ENCODE results near the gene FAM184A. TPM values are rescaled to one million over a fixed set of nuclear protein-coding genes. Genes with fewer than 3 reads are reported as not detected.

The FAM184A gene
- total and polyA plus RNA-seq, 2 of the 13 experiments (the other 11 are each of a cell fraction or from before 2014, with no cell fraction given), result 7.0 to 18.0 TPM

DNA sequence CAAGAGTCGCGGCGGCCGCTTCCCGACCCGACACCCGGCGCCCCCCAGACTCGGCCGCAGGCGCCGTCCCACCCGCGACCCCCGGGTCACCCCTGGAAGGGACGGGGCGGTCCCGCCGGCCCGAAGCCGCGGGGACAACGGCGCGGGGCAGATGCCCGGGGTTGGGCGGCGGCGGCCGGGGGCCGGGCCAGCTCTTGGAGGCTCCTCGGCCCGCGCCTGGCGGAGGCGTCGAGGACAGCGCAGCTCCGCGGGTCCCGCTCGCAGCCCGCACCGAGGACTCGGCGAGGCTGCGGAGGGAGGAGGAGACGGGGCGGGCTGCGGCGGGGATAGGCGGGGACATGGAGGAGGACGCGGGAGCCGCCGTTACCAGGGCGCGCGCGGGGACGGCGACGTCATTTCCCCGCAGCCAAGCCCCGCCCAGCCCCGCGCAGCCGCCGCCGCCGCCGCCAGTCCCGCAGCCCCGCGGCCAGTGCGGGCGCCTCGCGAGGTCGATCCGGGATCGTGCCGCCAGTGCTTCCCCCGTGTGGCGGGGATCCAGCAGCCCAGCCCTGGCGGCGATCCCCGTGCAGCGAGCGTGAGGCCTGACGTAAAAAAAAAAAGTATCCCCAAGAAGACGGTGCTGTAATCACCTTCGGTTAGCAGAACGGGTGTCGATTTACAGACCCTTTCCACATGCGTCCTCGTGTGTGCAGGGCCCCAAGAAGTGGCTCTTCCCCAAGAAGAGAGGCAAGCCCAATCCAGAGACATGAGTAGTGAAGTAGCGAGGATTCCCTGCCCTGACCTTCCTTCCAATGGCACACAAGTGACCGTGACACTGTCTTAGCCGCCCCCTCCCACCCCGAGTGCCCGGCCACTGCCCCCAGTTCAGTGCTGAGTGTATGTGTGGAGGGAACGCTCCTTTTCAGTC, at the start of gene FAM184A (continued):
- TF ChIP-seq ARID2 (CRISPR knock-in tag; IDR thresholded peaks at IDR 0.05; ENCODE audit: borderline replicate concordance) (no peak), ATF1 (CRISPR knock-in tag; IDR thresholded peaks at IDR 0.05) (no peak), FOXO1 (CRISPR knock-in tag; IDR thresholded peaks at IDR 0.05) (no peak; the same call in 1 of the 2 replicates), ZNF124 (CRISPR knock-in tag; IDR thresholded peaks at IDR 0.05) (no peak), ZSCAN20 (CRISPR knock-in tag; IDR thresholded peaks at IDR 0.05; ENCODE audit: borderline replicate concordance) (no peak), PHF5A (CRISPR knock-in tag; IDR thresholded peaks at IDR 0.05; ENCODE audit: low read depth, unreplicated experiment) (peak; percentile 3), HNRNPK (IDR thresholded peaks at IDR 0.05; ENCODE audit: low read depth, low read length, poor library complexity, severe bottlenecking) (peak; percentile 26), MAFF (IDR thresholded peaks at IDR 0.05; ENCODE audit: low read depth, low read length) (no peak), TAF1 (CRISPR knock-in tag; IDR thresholded peaks at IDR 0.05) (peak; percentile 28), ZNF737 (CRISPR knock-in tag; IDR thresholded peaks at IDR 0.05; ENCODE audit: borderline replicate concordance) (no peak), ZNF768 (CRISPR knock-in tag; IDR thresholded peaks at IDR 0.05) (peak; percentile 39; the same call in 1 of the 2 replicates), NR1H2 (CRISPR knock-in tag; IDR thresholded peaks at IDR 0.05; ENCODE audit: borderline replicate concordance, low read depth) (peak; percentile 73; the same call in 1 of the 2 replicates), ELF1 (CRISPR knock-in tag; IDR thresholded peaks at IDR 0.05) (no peak), ZNF564 (CRISPR knock-in tag; IDR thresholded peaks at IDR 0.05) (no peak; the same call in 1 of the 2 replicates), ZNF569 (CRISPR knock-in tag; IDR thresholded peaks at IDR 0.05; ENCODE audit: borderline replicate concordance) (no peak), JUND (CRISPR knock-in tag; IDR thresholded peaks at IDR 0.05) (peak; percentile 13; the same call in 1 of the 2 replicates), KDM6A (CRISPR knock-in tag; IDR thresholded peaks at IDR 0.05; ENCODE audit: low read depth) (no peak), ZNF274 (CRISPR knock-in tag; IDR thresholded peaks at IDR 0.05) (peak; percentile 74)
- TF ChIP-seq, protein P1, sequence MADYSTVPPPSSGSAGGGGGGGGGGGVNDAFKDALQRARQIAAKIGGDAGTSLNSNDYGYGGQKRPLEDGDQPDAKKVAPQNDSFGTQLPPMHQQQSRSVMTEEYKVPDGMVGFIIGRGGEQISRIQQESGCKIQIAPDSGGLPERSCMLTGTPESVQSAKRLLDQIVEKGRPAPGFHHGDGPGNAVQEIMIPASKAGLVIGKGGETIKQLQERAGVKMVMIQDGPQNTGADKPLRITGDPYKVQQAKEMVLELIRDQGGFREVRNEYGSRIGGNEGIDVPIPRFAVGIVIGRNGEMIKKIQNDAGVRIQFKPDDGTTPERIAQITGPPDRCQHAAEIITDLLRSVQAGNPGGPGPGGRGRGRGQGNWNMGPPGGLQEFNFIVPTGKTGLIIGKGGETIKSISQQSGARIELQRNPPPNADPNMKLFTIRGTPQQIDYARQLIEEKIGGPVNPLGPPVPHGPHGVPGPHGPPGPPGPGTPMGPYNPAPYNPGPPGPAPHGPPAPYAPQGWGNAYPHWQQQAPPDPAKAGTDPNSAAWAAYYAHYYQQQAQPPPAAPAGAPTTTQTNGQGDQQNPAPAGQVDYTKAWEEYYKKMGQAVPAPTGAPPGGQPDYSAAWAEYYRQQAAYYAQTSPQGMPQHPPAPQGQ (CRISPR knock-in tag; IDR thresholded peaks at IDR 0.05; ENCODE audit: borderline replicate concordance), result no peak
- TF ChIP-seq, protein P2, sequence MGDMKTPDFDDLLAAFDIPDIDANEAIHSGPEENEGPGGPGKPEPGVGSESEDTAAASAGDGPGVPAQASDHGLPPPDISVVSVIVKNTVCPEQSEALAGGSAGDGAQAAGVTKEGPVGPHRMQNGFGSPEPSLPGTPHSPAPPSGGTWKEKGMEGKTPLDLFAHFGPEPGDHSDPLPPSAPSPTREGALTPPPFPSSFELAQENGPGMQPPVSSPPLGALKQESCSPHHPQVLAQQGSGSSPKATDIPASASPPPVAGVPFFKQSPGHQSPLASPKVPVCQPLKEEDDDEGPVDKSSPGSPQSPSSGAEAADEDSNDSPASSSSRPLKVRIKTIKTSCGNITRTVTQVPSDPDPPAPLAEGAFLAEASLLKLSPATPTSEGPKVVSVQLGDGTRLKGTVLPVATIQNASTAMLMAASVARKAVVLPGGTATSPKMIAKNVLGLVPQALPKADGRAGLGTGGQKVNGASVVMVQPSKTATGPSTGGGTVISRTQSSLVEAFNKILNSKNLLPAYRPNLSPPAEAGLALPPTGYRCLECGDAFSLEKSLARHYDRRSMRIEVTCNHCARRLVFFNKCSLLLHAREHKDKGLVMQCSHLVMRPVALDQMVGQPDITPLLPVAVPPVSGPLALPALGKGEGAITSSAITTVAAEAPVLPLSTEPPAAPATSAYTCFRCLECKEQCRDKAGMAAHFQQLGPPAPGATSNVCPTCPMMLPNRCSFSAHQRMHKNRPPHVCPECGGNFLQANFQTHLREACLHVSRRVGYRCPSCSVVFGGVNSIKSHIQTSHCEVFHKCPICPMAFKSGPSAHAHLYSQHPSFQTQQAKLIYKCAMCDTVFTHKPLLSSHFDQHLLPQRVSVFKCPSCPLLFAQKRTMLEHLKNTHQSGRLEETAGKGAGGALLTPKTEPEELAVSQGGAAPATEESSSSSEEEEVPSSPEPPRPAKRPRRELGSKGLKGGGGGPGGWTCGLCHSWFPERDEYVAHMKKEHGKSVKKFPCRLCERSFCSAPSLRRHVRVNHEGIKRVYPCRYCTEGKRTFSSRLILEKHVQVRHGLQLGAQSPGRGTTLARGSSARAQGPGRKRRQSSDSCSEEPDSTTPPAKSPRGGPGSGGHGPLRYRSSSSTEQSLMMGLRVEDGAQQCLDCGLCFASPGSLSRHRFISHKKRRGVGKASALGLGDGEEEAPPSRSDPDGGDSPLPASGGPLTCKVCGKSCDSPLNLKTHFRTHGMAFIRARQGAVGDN (CRISPR knock-in tag; IDR thresholded peaks at IDR 0.05), result peak; percentile 82
- TF ChIP-seq, protein P3, sequence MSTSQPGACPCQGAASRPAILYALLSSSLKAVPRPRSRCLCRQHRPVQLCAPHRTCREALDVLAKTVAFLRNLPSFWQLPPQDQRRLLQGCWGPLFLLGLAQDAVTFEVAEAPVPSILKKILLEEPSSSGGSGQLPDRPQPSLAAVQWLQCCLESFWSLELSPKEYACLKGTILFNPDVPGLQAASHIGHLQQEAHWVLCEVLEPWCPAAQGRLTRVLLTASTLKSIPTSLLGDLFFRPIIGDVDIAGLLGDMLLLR (CRISPR knock-in tag; IDR thresholded peaks at IDR 0.05), result peak; percentile 30
- TF ChIP-seq, protein P4, sequence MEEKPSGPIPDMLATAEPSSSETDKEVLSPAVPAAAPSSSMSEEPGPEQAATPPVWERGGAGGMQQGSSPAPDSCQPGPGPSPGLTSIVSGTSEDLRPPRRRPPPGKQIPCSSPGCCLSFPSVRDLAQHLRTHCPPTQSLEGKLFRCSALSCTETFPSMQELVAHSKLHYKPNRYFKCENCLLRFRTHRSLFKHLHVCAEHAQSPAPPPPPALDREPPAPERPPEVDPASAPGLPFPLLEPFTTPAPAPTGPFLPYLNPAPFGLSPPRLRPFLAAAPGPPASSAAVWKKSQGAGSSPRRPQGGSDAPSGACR (CRISPR knock-in tag; IDR thresholded peaks at IDR 0.05), result no peak
